WTC11 (cell line): ENCODE results near the gene SLC30A2.

Experiments used
- ETV6 ChIP-seq: sonication (generic); formaldehyde crosslinking; IDR thresholded peaks from 2 replicates; pipeline ENCODE4 v1.8.1; 2022; ENCODE audit warnings: mild to moderate bottlenecking, missing genetic modification reagents
- FOXK1 ChIP-seq: sonication (generic); formaldehyde crosslinking; IDR thresholded peaks from 2 replicates; pipeline ENCODE4 v1.8.0; 2022; ENCODE audit warnings: mild to moderate bottlenecking, moderate library complexity, missing genetic modification reagents
- NFYB ChIP-seq: sonication (generic); formaldehyde crosslinking; conservative IDR thresholded peaks from 2 replicates; pipeline ENCODE4 v1.8.0; 2022; ENCODE audit warnings: low read depth, missing genetic modification reagents
- RELA ChIP-seq: sonication (generic); formaldehyde crosslinking; IDR thresholded peaks from 2 replicates; pipeline ENCODE4 v1.8.1; 2022; ENCODE audit warnings: missing genetic modification reagents, mild to moderate bottlenecking, borderline replicate concordance
- TEAD4 ChIP-seq: sonication (generic); formaldehyde crosslinking; IDR thresholded peaks from 2 replicates; pipeline ENCODE4 v1.8.0; 2022; ENCODE audit warnings: mild to moderate bottlenecking, missing genetic modification reagents
- ZBTB21 ChIP-seq: sonication (generic); formaldehyde crosslinking; IDR thresholded peaks from 2 replicates; pipeline ENCODE4 v1.8.1; 2023; ENCODE audit warnings: mild to moderate bottlenecking, missing genetic modification reagents, borderline replicate concordance
- ZNF219 ChIP-seq: sonication (generic); formaldehyde crosslinking; IDR thresholded peaks from 2 replicates; pipeline ENCODE4 v1.8.0; 2023; ENCODE audit warnings: missing genetic modification reagents, mild to moderate bottlenecking, borderline replicate concordance
- ZNF423 ChIP-seq: fragments of 250-450 bp; sonication (Bioruptor Pico); IDR thresholded peaks from 2 replicates; pipeline ENCODE4 v2.1.2; 2022; ENCODE audit warnings: mild to moderate bottlenecking, moderate library complexity
- TF ChIP-seq, protein P1 (sequence below): fragments of 200-600 bp; IDR thresholded peaks from 2 replicates; pipeline ENCODE4 v1.8.0; 2022; ENCODE audit warnings: antibody characterized with exemption
- TF ChIP-seq, protein P2 (sequence below): sonication (generic); formaldehyde crosslinking; IDR thresholded peaks from 2 replicates; pipeline ENCODE4 v1.8.1; 2023; ENCODE audit warnings: mild to moderate bottlenecking, missing genetic modification reagents
- TF ChIP-seq, protein P3 (sequence below): sonication (generic); formaldehyde crosslinking; IDR thresholded peaks from 2 replicates; pipeline ENCODE4 v1.8.0; 2023; ENCODE audit warnings: mild to moderate bottlenecking, missing genetic modification reagents

DNA sequence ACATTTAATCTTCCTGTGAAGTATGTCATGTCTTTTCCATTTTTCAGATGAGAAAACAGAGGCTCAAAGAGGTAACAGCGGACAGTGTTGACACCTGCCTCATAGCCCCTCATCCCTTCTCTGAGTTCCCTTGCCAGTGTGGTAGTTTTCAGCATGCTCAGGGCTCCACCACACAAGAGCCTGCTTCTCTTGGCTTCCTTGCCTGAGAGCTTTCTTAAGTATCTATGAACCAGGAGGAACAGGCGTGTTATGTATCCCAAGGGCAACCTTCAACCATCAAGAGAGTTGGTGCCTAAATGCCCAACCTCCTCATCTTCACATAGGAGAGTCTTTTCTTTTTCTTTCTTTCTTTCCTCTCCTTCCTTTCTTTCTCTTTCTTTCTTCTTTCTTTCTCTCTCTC is 42.2 kb downstream of the SLC30A2 start:
- TF ChIP-seq, protein P1, sequence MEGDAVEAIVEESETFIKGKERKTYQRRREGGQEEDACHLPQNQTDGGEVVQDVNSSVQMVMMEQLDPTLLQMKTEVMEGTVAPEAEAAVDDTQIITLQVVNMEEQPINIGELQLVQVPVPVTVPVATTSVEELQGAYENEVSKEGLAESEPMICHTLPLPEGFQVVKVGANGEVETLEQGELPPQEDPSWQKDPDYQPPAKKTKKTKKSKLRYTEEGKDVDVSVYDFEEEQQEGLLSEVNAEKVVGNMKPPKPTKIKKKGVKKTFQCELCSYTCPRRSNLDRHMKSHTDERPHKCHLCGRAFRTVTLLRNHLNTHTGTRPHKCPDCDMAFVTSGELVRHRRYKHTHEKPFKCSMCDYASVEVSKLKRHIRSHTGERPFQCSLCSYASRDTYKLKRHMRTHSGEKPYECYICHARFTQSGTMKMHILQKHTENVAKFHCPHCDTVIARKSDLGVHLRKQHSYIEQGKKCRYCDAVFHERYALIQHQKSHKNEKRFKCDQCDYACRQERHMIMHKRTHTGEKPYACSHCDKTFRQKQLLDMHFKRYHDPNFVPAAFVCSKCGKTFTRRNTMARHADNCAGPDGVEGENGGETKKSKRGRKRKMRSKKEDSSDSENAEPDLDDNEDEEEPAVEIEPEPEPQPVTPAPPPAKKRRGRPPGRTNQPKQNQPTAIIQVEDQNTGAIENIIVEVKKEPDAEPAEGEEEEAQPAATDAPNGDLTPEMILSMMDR, result no peak
- TF ChIP-seq NFYB (no peak), TEAD4 (CRISPR knock-in tag) (no peak), RELA (CRISPR knock-in tag) (no peak), ZNF423 (CRISPR knock-in tag) (no peak), FOXK1 (no peak), ETV6 (no peak), ZNF219 (no peak), ZBTB21 (CRISPR knock-in tag) (no peak)
- TF ChIP-seq, protein P2, sequence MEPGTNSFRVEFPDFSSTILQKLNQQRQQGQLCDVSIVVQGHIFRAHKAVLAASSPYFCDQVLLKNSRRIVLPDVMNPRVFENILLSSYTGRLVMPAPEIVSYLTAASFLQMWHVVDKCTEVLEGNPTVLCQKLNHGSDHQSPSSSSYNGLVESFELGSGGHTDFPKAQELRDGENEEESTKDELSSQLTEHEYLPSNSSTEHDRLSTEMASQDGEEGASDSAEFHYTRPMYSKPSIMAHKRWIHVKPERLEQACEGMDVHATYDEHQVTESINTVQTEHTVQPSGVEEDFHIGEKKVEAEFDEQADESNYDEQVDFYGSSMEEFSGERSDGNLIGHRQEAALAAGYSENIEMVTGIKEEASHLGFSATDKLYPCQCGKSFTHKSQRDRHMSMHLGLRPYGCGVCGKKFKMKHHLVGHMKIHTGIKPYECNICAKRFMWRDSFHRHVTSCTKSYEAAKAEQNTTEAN (CRISPR knock-in tag), result no peak
- TF ChIP-seq, protein P3, sequence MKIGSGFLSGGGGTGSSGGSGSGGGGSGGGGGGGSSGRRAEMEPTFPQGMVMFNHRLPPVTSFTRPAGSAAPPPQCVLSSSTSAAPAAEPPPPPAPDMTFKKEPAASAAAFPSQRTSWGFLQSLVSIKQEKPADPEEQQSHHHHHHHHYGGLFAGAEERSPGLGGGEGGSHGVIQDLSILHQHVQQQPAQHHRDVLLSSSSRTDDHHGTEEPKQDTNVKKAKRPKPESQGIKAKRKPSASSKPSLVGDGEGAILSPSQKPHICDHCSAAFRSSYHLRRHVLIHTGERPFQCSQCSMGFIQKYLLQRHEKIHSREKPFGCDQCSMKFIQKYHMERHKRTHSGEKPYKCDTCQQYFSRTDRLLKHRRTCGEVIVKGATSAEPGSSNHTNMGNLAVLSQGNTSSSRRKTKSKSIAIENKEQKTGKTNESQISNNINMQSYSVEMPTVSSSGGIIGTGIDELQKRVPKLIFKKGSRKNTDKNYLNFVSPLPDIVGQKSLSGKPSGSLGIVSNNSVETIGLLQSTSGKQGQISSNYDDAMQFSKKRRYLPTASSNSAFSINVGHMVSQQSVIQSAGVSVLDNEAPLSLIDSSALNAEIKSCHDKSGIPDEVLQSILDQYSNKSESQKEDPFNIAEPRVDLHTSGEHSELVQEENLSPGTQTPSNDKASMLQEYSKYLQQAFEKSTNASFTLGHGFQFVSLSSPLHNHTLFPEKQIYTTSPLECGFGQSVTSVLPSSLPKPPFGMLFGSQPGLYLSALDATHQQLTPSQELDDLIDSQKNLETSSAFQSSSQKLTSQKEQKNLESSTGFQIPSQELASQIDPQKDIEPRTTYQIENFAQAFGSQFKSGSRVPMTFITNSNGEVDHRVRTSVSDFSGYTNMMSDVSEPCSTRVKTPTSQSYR (CRISPR knock-in tag), result no peak
